GM21723 (cell line): ENCODE data around the gene RAB11FIP5.

ENCODE experiments used
- ATAC-seq: cut with Tn5 transposase; IDR thresholded peaks from one replicate; pipeline ENCODE4 v1.9.1; 2021; ENCODE audit warnings: mild to moderate bottlenecking, moderate library complexity; ENCODE audit not compliant: unreplicated experiment

Gene RAB11FIP5

DNA sequence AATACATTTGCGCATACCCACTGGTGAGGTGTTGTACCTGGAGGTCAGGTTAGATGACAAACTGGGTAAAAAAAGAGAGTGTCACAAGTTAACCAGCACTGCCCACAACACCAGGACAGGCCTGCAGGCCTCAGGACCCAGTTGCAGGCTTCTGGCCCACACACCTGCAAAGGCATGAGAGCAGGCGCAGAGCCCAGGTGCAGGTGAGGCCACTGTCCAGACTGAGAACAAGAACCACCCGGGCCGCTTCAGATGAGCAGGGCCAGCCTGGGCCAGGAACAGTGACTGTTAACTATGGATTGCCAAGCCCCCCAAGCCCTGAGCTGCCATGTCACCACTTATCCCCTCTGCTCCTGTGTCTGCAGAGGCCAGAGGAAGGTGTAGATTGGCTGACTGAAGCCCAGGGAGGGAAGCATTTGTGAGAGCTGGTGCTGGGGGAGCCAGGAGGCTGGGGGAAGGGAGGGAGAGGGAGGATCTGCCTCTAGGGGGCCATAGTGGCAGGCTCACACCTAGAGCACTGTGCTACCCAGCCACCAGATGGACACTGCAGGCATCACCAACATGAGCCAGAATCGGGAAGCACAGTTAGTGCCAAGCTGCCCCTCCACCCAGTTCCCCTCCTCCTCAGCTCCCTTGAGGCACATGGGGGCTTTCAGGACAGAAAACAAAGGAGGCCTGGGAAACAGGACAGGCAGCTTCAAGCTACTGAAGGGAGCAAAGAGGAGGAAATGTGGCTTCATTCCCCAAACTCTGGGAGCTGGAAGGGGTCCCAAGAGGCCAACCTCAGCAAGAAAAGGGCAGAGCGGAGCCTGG lies 76.6 kb downstream of the RAB11FIP5 start:
- no peak for ATAC-seq

DNA sequence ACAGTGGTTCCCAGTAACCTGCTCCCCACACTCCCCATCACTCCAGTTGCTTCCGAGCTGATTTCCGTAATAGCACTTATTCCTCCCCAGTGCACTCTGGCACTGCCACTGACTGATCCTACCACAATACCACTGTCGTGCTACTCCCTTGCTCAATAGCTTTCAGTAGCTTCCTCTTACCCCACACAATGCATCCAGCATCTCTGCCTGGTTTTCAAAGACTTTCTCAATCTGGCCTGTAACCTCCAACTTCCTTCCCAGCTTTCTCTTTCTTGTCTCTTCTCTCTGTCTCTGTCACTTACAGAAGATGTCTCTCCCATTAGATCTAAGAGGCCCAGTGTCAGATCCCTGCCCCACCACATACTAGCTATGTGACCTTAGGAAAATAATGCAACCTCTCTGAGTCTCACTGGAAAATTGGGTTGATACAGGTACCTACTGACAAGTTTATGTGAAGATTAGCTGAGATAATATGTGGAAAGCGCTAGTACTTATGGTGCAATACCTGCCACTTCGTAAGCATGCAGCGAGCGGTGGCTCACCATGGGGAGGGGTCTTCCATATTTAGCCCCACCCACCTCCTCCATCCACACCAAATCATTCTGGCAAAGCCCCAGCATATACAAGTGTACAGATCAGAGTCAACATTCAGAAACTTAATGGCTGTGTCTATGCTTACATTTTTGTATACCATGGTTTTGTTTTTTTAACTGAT lies 77.9 kb downstream of the RAB11FIP5 start:
- ATAC-seq: no peak

DNA sequence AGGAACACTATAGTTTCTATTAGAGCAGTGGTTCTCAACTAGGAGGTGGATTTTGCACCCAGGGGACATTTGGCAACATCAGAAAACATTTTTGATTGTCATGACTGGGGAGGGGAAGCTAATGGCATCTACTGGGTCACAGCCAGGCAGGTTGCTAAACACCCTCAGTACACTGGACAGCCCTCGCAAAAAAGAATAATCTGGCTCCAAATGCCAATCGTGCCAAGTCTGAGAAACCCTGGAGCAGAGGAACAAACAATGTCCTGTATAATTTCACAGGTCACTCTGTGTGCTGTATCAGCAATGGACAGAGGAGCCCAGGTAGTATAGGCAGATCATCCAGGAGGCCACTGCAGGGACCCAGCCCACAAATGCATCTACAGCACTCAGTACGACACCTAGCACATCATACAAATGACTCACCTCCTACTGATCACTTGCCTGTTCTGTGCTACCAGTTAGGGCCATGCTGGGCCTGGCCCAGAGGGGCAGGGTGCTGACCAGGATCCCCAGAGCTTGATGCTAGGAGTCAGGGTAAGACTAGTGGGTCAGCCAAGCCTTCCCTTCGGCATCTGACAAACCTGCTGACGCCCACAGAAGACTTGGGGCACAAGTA lies 78.9 kb downstream of the RAB11FIP5 start:
- ATAC-seq: no peak

GRCh38 chr2:73033142-73033765 lies 79.5 kb downstream of the RAB11FIP5 start:
- ATAC-seq: no peak

GRCh38 chr2:73032702-73033097 lies 80.0 kb downstream of the RAB11FIP5 start:
- no peak for ATAC-seq

DNA sequence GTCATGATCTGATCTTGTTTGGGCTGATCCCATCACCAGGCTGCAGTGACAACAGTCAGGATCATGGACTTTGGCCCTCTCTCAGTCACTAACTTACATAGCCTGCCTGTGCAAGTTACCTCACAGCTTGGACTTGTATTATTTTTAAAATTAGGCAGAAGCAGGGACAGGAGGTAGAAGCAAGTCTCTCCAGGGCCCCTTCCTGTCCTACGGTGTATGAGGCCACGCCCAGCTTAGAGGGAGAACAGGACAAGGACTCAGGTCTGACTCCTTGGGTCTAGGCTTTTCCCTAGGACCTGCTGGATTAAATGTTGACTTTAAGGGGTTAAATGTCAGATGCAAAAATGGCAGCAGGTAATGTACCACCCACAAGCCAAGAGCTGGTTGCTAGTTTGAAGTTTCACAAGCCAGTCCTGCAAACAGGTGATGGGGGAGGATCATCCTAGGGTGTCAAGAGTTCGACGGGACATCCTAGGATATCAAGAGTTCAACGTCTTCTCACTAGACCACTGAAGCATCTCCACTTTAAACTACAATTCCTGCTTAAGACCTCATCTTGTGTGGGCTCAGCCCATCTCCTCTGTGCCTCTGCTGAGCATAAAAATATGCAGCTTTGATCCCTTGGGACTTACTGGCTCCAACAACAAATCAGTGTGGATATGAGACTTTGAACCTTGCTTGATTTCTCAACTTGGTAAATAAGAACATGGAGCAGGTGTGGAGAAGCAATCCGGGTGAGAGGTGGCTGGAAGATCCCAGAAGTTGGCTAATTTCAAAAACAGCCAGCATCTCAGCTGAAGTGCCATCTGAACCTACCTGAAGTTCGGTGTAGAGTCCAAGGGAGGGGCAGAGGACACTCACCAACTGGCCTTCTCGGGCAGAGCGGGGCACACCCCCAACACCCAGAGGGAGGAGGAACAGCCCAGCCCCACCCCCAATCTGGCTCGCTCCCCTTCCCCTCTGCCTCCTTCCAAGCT lies 80.7 kb downstream of the RAB11FIP5 start:
- no peak for ATAC-seq

- ATAC-seq: no peak
These were observed 81.6 kb downstream of the RAB11FIP5 start for GRCh38 chr2:73031095-73031678.

GRCh38 chr2:73028841-73029240 lies 83.9 kb downstream of the RAB11FIP5 start:
- no peak for ATAC-seq

- no peak for ATAC-seq
These were observed 85.4 kb downstream of the RAB11FIP5 start for GRCh38 chr2:73027340-73027739.

DNA sequence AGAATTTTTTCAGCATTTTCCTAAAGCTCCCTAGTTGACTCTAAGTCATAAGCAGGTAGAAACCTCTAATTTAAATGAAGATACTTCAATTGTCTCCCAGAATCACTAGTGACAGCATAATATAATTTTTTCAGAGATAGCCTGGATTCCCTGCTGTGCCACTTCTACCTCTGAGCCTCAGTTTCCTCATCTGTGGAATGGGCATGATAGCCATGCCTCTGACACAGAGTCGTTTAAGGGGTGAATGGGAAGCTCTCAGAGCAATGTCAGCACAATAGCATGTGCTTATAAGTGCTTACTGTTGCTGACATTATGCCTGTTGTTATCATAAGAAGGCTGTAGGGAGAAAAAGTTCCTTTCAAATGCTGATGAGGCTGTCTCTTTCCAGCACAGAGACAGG lies 89.3 kb downstream of the RAB11FIP5 start:
- ATAC-seq: no peak
